Measurements from ENCODE around the gene RASAL2. TPM values are rescaled to one million over a fixed set of nuclear protein-coding genes. Genes with fewer than 3 reads are reported as not detected.
A peak's percentile ranks its signal among the peaks of the same experiment; 100 is the strongest.

Gene RASAL2
- total and polyA plus RNA-seq, 2 donors (not counting 1 experiment from before 2014, with no cell fraction given), result 0.12 TPM; not detected in 1

GRCh38 chr1:178091986-178092745 is 1.7 kb upstream of the RASAL2 start:
- no peak overlapping the region for H3K27ac Mint-ChIP-seq
- H3K4me2 ChIP-seq (replicated peaks; ENCODE audit: low read depth, low read length, poor library complexity, severe bottlenecking), result no peak overlapping the region
- intact Hi-C loops (cut with micrococcal nuclease), result no loop called here
- no peaks in the 10 kb centered on the region for H4K20me1 ChIP-seq (ENCODE audit: control insufficient read depth, insufficient read depth, low read length, poor library complexity, severe bottlenecking)
- H3K9me3 Mint-ChIP-seq (ENCODE audit: insufficient read depth), result no peaks in the 10 kb centered on the region
- H3K36me3 ChIP-seq (replicated peaks in 1 of 2; ENCODE audit: control extremely low read depth in 1 of 2, control insufficient read depth in 1 of 2, extremely low read depth in 1 of 2, insufficient read depth in 2 of 2, low read length in 1 of 2), result no peaks in the 10 kb centered on the region
- peaks cover 0 to 8% (median 0%) of the 10 kb centered on the region in 3 donors for H3K9me3 ChIP-seq (ENCODE audit: control extremely low read depth in 1 of 3, control insufficient read depth in 2 of 3, insufficient read depth in 1 of 3, low read length in 2 of 3)
- H3K79me2 ChIP-seq (ENCODE audit: control insufficient read depth, insufficient read depth, low read length), result no peaks in the 10 kb centered on the region
- no CpG with 5 or more reads among the region's 3 CpGs for WGBS (ENCODE audit: insufficient coverage)
- H3K27me3 Mint-ChIP-seq, result peaks cover 77% of the 10 kb centered on the region
- H3K4me1 Mint-ChIP-seq, result peaks cover 15% of the 10 kb centered on the region
- no peak overlapping the region for H2AFZ ChIP-seq (ENCODE audit: insufficient read depth, low read depth, low read length, poor library complexity, severe bottlenecking)
- ATAC-seq (ENCODE audit: low read depth) (no peak), DNase-seq (no peak)
- H3K27me3 ChIP-seq (replicated peaks in 1 of 4; ENCODE audit: control extremely low read depth in 1 of 4, control insufficient read depth in 3 of 4, insufficient read depth in 4 of 4, low read length in 3 of 4), result peaks cover 0 to 50% (median 33%) of the 10 kb centered on the region in 4 experiments
- H3K9ac ChIP-seq (ENCODE audit: low read length), result no peak overlapping the region
- ChIA-PET POLR2A (no interaction called here), CTCF (no interaction called here)
- peaks cover 13 to 23% of the 10 kb centered on the region in 2 donors for H3K4me1 ChIP-seq (ENCODE audit: control insufficient read depth in 2 of 2, insufficient read depth in 2 of 2, low read length in 2 of 2)
- peak overlapping the region; percentile 83 for H3K4me3 Mint-ChIP-seq
- H3K27ac ChIP-seq (ENCODE audit: low read length in 2 of 2), result no peak overlapping the region
- no peak for TF ChIP-seq CTCF (IDR thresholded peaks at IDR 0.05)
- no peak for TF ChIP-seq EZH2 (IDR thresholded peaks at IDR 0.05; ENCODE audit: borderline replicate concordance, insufficient read depth, low read depth, low read length, poor library complexity, severe bottlenecking)
- no peak overlapping the region for H3K4me3 ChIP-seq (ENCODE audit: control extremely low read depth in 1 of 5, extremely low read depth in 1 of 5, insufficient read depth in 1 of 5, low read depth in 2 of 5, low read length in 4 of 5)

- Histone ChIP-seq H3K4me2 (replicated peaks; ENCODE audit: low read depth, low read length, poor library complexity, severe bottlenecking) (peak overlapping the region; percentile 85), H3K4me1 (ENCODE audit: control insufficient read depth in 2 of 2, insufficient read depth in 2 of 2, low read length in 2 of 2) (peaks cover 13 to 23% of the 10 kb centered on the region in 2 donors), H3K9me3 (ENCODE audit: control extremely low read depth in 1 of 3, control insufficient read depth in 2 of 3, insufficient read depth in 1 of 3, low read length in 2 of 3) (peaks cover 0 to 8% (median 0%) of the 10 kb centered on the region in 3 donors), H2AFZ (ENCODE audit: insufficient read depth, low read depth, low read length, poor library complexity, severe bottlenecking) (peak overlapping the region; percentile 77), H3K4me3 (ENCODE audit: control extremely low read depth in 1 of 5, extremely low read depth in 1 of 5, insufficient read depth in 1 of 5, low read depth in 2 of 5, low read length in 4 of 5) (peak overlapping the region; percentile 26 to 61 (median 53)), H3K36me3 (replicated peaks in 1 of 2; ENCODE audit: control extremely low read depth in 1 of 2, control insufficient read depth in 1 of 2, extremely low read depth in 1 of 2, insufficient read depth in 2 of 2, low read length in 1 of 2) (no peaks in the 10 kb centered on the region), H3K27me3 (replicated peaks in 1 of 4; ENCODE audit: control extremely low read depth in 1 of 4, control insufficient read depth in 3 of 4, insufficient read depth in 4 of 4, low read length in 3 of 4) (peaks cover 0 to 52% (median 34%) of the 10 kb centered on the region in 4 experiments), H3K9ac (ENCODE audit: low read length) (peak overlapping the region; percentile 60), H4K20me1 (ENCODE audit: control insufficient read depth, insufficient read depth, low read length, poor library complexity, severe bottlenecking) (no peaks in the 10 kb centered on the region), H3K79me2 (ENCODE audit: control insufficient read depth, insufficient read depth, low read length) (no peaks in the 10 kb centered on the region), H3K27ac (ENCODE audit: low read length in 2 of 2) (no peak overlapping the region)
- no peak for TF ChIP-seq EZH2 (IDR thresholded peaks at IDR 0.05; ENCODE audit: borderline replicate concordance, insufficient read depth, low read depth, low read length, poor library complexity, severe bottlenecking)
- TF ChIP-seq CTCF (IDR thresholded peaks at IDR 0.05), result no peak
- ChIA-PET POLR2A (no interaction called here), CTCF (no interaction called here)
- peaks cover 15% of the 10 kb centered on the region for H3K4me1 Mint-ChIP-seq
- DNase-seq, result no peak
- no peak for ATAC-seq (ENCODE audit: low read depth)
- no peaks in the 10 kb centered on the region for H3K9me3 Mint-ChIP-seq (ENCODE audit: insufficient read depth)
- peaks cover 79% of the 10 kb centered on the region for H3K27me3 Mint-ChIP-seq
- no peak overlapping the region for H3K27ac Mint-ChIP-seq
- H3K4me3 Mint-ChIP-seq, result peak overlapping the region; percentile 83
- intact Hi-C loops (cut with micrococcal nuclease), result no loop called here
- 5% methylated on average over 4 of the region's 11 CpGs for WGBS (ENCODE audit: insufficient coverage)
Observed at GRCh38 chr1:178092878-178093493, 918 bp upstream of the RASAL2 start.
